ENCODE data around the gene FUNDC1. TPM values are rescaled to one million over a fixed set of nuclear protein-coding genes. Genes with fewer than 3 reads are reported as not detected.

FUNDC1 gene
- total RNA-seq, 2 experiments from 2014 or later, result 10.3 to 10.5 TPM

Other genes starting within 250 kb of the FUNDC1 start
- gene EFHC2, start 199.2 kb downstream of the FUNDC1 start, total RNA-seq, result under 1 TPM; 0.24 to 0.58 TPM